Mononuclear cell (primary cell): ENCODE data around the gene ENDOD1. TPM values are rescaled to one million over a fixed set of nuclear protein-coding genes. Genes with fewer than 3 reads are reported as not detected.
"Not testable (repeated sequence)": the region's sequence is repeated elsewhere in the genome, so short reads cannot be mapped to it uniquely, and the experiment has no call there.

ENCODE experiments used
- H3K27me3 ChIP-seq: 2 replicates; pipeline ENCODE4 v1.6.0; 2011; ENCODE audit warnings: low read length, control low read depth; ENCODE audit not compliant: insufficient read depth
- H3K4me1 ChIP-seq: 2 replicates; pipeline ENCODE4 v1.5.1; 2011; ENCODE audit warnings: mild to moderate bottlenecking, low read length, control low read depth; ENCODE audit not compliant: insufficient read depth
- H3K4me3 ChIP-seq: 2 replicates; pipeline ENCODE4 v1.5.1; 2011; ENCODE audit warnings: mild to moderate bottlenecking, low read length, moderate library complexity
- H3K9me3 ChIP-seq: 2 replicates; pipeline ENCODE4 v1.5.1; 2011; ENCODE audit warnings: low read depth, mild to moderate bottlenecking, control low read depth, low read length
- total RNA-seq: library from RNA; depleted of rRNA; stranded (reverse); fragments of >200 nt; gene quantifications from one replicate; pipeline ENCODE4 v1.2.3, GENCODE V29; 2012

Gene ENDOD1
- total RNA-seq, 1 donor, result 20.9 TPM

DNA sequence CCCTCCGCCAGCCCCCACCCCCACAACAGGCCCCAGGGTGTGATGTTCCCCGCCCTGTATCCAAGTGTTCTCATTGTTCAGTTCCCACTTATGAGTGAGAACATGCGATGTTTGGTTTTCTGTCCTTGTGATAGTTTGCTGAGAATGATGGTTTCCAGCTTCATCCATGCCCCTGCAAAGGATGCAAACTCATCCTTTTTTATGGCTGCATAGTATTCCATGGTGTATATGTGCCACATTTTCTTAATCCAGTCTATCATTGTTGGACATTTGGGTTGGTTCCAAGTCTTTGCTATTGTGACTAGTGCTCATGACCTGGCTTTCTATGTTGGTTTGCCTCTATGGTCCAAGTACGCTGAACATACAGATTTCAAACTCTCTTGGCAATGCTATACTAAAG is 47.1 kb downstream of the ENDOD1 start:
- not testable (repeated sequence) for H3K9me3 ChIP-seq, H3K4me1 ChIP-seq, H3K4me3 ChIP-seq, H3K27me3 ChIP-seq

DNA sequence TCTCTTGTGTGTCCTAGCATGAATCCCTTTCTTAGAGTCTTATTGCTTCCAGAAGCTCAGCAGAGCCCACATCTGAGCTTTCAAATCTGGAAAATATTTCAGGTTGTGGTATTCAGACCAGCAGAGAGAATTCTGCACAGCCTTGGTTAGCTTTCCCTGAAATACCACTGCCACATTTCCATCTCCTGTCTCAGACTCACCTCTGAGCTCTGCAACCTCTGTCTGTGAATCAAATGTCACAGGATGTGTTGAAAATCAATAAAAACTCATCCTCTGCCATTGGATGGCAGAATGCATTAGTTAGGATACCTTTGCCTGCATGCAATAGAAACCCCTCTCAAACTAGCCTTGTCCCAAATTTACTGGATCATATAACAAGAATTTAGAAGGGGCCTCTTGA is 47.7 kb downstream of the ENDOD1 start:
- Histone ChIP-seq H3K9me3 (no peaks in the 10 kb centered on the region), H3K4me1 (no peaks in the 10 kb centered on the region), H3K27me3 (peaks cover 8% of the 10 kb centered on the region), H3K4me3 (no peak overlapping the region)

DNA sequence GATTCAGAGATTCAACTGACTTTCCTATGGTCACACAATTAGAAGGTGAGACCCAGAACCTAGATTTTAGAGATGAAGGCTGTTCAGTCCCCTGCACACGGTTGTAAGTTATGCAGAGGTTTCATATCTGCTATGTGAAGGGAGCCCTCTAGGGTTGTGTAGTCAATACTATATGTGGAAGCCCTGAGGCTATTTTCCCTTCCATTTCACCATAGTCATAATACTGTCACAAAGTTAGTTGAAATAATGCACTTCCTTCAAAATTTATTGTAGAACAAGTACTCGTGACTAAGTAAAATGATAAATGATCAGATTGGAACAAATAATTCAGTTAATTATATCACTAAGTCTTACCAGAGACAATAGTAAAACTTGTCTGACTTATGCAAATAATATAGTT is 48.8 kb downstream of the ENDOD1 start:
- Histone ChIP-seq H3K4me1 (no peaks in the 10 kb centered on the region), H3K9me3 (no peaks in the 10 kb centered on the region), H3K4me3 (no peak overlapping the region), H3K27me3 (peaks cover 8% of the 10 kb centered on the region)

DNA sequence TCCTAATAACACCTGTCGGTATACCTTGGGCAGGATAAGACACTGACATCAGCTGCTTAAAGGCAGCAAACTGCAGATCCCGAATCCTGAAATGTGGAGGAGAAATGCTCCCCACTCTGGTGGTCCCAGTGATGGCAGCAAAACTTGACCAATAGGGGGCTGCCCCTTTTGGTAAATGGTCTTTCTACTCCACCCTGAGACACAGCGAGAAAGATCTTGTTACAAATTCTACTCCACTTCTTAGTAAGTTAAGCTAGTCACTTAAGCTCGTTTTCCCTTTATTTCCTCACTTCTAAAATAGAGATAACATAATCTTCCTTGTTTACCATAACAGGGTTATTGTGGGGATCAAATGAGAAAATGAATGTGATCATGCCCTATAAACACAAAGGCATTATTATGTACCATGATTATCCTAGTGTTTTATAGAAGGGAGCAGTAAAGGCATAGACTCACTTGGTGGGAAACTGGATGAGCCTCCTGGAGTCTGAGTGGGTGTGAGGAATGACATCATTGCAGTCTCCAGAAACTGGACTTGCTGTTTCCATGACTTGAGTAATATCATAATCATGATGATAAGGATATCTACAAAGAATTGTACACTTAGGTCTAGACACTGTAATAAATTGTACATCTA is 50.9 kb downstream of the ENDOD1 start:
- H3K9me3 ChIP-seq, result no peaks in the 10 kb centered on the region
- no peak overlapping the region for H3K4me3 ChIP-seq
- H3K27me3 ChIP-seq, result peaks cover 8% of the 10 kb centered on the region
- no peaks in the 10 kb centered on the region for H3K4me1 ChIP-seq

DNA sequence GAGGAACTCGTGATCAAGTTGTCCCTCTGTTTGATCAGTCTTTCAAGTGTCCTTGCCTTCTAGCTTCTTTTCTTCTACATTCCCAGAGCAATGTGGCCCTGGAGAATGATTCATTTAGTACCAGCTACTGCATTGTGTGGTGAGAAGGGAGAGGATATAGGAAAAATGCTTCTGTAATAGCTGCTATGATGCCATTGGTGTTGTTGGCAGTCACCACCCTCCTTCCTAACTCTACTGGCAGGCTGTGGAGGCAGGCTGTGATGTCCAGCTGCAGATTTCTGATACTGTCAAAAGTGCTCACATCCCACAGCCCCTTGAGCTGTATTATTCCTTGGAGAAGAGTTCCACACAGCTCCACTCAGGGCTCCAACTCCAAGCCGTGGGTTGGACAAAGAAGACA is 52.8 kb downstream of the ENDOD1 start:
- no peaks in the 10 kb centered on the region for H3K9me3 ChIP-seq
- peaks cover 3% of the 10 kb centered on the region for H3K4me1 ChIP-seq
- H3K27me3 ChIP-seq, result peaks cover 8% of the 10 kb centered on the region
- H3K4me3 ChIP-seq, result no peak overlapping the region

DNA sequence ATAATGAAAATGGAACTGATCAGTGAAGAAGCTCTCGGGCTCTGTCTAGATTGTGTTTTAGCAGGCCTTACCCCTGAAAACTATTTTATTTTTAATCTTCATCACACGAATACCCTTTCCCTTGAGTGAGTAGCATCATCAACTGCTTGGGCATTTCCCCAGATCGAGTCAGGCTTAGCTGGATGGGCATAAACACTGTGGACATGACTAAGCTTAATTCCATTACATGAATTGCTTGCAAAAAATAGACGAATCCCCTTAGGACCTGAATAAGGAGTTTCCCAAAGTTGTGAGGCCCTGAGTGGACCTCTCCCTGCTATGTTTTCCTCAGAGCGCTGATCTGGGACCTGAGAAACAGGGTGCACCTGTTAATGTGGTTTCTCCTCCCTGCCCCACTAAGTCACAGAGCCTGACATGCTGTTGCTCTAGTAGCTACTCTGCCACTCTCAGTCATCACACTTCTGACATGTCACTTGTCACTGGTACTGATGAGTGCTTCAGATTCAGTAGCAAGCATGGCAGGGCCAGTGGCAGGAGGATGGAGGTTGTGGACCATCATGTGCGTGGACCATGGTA is 53.5 kb downstream of the ENDOD1 start:
- peaks cover 3% of the 10 kb centered on the region for H3K4me1 ChIP-seq
- H3K27me3 ChIP-seq, result peaks cover 8% of the 10 kb centered on the region
- H3K4me3 ChIP-seq, result no peak overlapping the region
- no peaks in the 10 kb centered on the region for H3K9me3 ChIP-seq

DNA sequence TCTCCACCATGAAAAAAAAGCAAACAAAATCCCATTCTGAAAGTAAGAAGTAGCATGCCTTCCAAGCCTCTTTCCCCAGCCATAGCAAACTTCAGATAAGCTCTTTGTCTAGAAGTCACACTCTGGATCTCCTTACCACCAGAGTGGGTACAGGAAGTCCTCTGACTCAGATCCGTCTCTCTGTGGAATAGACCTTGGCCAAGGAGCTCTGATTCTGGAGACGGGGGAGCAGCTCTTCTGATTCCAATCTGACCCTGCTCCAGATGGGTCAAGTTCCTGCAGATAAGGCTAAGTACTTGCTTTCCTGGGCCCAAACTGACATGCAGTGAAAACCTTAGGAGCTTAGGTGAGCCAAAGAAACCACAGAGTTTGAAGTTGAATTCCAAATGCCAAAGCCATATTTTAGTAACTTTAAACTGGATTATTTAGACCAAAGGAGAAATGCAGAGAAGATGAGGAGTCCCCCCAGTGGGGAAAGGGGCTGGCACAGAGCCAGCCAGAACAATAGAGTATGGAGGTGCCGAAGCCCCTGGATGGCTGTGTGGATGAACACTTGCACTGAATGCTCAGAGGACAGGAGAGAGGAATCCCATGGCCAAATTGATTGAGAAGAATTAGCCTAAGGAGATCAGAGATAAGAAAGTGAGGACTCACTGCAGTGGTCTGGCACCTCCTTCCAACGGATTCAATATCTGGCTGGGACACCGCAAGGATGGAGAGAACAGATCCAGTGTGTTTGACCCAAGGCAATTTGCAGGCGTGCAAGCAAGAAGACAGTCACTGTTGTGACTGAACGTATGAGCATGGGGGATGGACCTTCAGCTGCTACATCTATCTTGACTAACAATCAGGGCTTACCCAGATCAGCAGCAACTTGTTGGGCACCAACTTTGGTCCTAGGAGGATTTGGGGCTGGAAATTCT is 54.9 kb downstream of the ENDOD1 start:
- peaks cover 8% of the 10 kb centered on the region for H3K27me3 ChIP-seq
- no peaks in the 10 kb centered on the region for H3K9me3 ChIP-seq
- peaks cover 3% of the 10 kb centered on the region for H3K4me1 ChIP-seq
- no peak overlapping the region for H3K4me3 ChIP-seq

DNA sequence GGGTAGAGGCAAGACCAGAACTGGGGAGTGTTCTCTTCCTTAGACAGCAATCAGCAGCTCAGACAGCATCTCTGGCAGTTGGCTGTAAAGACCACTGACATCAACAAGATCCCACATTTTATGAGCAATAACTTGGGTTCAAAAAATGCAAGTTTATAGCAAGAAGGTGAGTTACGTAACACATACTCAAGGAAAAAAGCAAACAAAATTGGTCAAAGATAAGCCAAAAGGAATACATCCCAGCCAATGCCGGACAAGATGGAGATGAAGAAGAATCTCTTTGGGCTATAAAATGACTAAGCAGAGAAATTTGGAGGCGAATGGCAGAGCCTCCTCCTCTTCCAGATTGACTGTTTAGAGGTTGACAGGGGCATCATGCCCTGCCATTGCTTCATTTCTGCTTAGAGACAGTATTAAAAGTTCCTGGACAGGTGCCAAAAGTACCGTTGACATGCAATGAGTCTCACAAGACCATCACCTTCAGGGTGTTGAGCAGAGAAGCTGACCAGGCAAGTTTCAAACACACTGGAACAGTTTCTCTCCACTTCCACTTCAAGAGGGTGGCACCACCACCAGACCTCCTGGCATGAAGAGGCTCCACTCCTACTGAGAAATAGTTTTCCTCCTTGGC is 55.9 kb downstream of the ENDOD1 start:
- H3K4me1 ChIP-seq, result peaks cover 10% of the 10 kb centered on the region
- H3K4me3 ChIP-seq, result no peak overlapping the region
- H3K9me3 ChIP-seq, result no peaks in the 10 kb centered on the region
- peaks cover 8% of the 10 kb centered on the region for H3K27me3 ChIP-seq

DNA sequence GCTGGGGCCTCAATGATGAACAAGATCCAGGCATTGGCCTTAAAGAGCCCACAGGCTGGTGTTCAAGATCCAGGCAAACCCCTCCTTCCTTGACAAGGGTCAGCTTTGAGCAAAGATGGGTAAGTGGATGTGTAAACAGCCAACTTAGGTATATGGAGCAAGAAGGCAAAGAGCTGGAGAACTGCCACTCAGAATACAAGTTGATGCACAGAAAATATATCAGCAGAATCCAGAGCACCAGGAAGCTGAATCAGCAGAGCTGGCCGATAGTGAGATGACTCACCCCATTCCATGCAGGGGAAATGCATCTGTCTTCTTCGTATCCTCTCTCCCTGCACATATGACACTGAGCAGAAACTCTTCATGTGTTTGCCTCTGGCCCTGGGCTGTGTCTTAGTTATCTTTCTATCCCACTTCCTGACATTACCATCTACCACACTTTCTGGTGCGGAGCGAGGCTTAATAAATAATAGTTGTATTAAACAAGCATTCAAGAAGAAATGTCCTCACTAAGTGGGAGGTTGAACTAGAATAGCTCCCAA is 57.8 kb downstream of the ENDOD1 start:
- Histone ChIP-seq H3K9me3 (no peaks in the 10 kb centered on the region), H3K4me1 (peaks cover 21% of the 10 kb centered on the region), H3K4me3 (no peak overlapping the region), H3K27me3 (no peaks in the 10 kb centered on the region)

DNA sequence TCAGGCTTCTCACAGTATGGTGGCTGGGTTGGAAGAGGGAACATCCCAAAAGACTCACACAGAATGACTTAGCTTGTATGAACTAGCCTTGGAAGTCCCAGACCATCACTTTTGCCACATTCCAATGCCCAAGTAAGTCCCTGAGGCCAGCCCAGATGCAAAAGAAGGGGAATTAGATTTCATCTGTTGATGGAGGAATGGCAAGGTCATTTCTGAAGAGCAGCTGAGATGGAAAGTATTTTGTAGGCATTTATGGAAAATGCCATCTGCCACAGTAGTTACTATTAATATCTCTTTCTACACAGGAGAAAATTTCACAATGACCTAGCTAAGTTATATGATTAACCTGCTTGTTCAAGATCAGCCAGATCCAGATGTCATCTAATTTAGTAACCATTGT is 58.8 kb downstream of the ENDOD1 start:
- Histone ChIP-seq H3K27me3 (no peaks in the 10 kb centered on the region), H3K4me1 (peaks cover 31% of the 10 kb centered on the region), H3K4me3 (no peak overlapping the region), H3K9me3 (no peaks in the 10 kb centered on the region)

DNA sequence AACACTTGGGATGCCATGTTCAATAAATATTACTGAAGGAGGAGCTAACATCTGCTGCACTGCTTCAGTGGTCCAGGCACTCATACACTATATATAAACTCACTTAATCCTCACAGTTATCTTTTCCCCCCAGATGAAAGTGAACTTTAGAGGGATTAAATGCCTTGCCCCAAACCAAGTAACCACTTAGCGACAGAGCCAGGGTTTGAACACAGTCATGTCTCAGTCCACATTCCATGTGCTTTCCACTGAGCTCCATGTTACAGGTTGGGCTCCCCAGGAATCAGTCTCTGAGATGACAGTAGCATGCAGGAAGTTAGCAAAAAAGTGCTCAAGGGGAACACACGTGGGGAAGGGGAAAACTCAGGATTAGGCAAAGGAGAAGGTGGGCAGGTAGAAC is 59.3 kb downstream of the ENDOD1 start:
- H3K27me3 ChIP-seq, result no peaks in the 10 kb centered on the region
- H3K4me1 ChIP-seq, result peaks cover 36% of the 10 kb centered on the region
- no peak overlapping the region for H3K4me3 ChIP-seq
- H3K9me3 ChIP-seq, result no peaks in the 10 kb centered on the region

DNA sequence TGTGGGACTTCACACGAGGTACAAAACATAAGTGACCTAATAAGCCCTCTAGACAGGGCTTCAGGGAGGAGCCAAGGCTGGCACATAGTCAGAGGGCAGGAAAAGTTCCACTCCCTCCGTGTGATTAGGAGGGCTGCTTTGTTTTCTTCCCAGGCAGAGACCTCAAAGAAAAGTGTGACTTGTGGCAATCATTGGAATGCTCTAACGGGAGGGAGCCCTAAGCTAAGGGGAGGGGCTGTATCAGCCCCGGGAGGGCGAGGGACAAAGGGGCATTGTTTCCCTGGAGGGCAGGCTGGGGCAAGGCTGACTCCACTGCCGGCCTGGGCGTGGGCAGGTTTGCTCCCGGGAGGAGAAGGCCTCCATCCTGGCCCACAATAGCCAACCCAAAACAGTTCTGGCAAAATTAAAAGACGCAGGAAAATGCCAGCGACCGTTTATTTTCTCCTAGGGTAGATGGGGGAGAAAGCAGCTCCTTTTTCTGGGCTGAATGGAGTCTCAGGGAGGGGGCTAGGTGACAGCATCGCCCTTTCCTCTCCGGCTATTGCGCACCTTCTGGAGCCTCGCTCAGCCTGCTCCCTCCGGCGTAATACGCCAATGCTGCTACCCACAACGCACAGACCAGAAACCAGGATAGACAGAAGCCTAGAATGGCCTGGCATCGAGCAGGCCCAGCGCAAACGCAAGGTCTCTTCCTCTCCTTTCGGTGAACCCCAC is 60.2 kb downstream of the ENDOD1 start:
- H3K9me3 ChIP-seq, result no peaks in the 10 kb centered on the region
- H3K27me3 ChIP-seq, result no peaks in the 10 kb centered on the region
- peaks cover 45% of the 10 kb centered on the region for H3K4me1 ChIP-seq
- peak overlapping the region; percentile 69 for H3K4me3 ChIP-seq

DNA sequence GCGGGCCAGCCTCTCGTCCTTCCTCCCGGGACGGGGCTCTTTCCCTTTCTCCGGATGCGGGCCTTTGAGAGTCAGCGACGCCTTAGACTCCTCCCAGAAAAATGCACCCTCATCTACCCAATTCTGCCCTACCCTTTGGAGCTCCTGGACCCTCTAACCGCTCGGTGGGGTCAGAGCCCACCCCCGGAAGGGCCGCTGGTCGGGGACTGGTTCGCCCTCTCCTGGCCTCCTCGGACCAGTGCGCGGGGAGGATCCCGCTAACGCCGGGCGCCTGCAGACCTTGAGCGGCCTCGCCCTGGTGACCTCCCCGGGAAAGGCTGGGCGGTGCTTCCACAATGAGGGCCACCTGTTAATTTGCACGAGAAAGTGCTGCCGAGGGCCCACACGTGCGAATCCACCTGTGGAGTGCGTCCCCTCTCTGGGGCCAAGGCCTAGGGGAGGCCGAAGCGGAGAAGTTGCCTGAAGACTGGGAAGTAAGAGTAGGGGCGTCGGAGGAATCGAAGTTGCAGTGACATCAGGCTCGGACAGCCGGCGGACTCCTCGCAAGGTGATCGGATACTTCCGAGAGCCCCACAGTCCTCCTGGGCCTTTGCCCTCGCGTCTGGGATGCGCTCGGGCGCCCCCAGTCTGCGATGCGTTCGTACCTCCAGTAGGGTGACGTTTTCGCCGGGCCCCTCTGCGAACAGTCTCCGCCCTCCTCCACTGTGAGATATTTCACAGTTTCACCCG is 61.5 kb downstream of the ENDOD1 start:
- Histone ChIP-seq H3K27me3 (no peaks in the 10 kb centered on the region), H3K4me1 (peaks cover 45% of the 10 kb centered on the region), H3K9me3 (no peaks in the 10 kb centered on the region), H3K4me3 (peak overlapping the region; percentile 69)
